Transverse colon (tissue), 4 donors: ENCODE data around the gene WDR91. TPM values are rescaled to one million over a fixed set of nuclear protein-coding genes. Genes with fewer than 3 reads are reported as not detected.
A peak's percentile ranks its signal among the peaks of the same experiment; 100 is the strongest.

Experiments used
- DNase-seq: peaks from one replicate; pipeline ENCODE4 v3.0.0-alpha.2; 2019
- H3K27ac ChIP-seq, 4 donors: fragments of 200-600 bp; sonication (generic); 2 replicates each; pipeline ENCODE4 v1.5.1; 2016 to 2018; ENCODE audit warnings: inconsistent platforms in 4 of 4
- H3K27me3 ChIP-seq: fragments of 200-600 bp; sonication (generic); 2 replicates; pipeline ENCODE4 v1.5.1; 2017; ENCODE audit warnings: inconsistent platforms
- H3K36me3 ChIP-seq, 4 donors: fragments of 200-600 bp; sonication (generic); 2 replicates each; pipeline ENCODE4 v1.5.1; 2017 to 2019; ENCODE audit warnings: inconsistent platforms in 4 of 4
- H3K4me1 ChIP-seq, 4 donors: fragments of 200-600 bp; sonication (generic); 2 replicates each; pipeline ENCODE4 v1.5.1; 2017 to 2020; ENCODE audit warnings: inconsistent platforms in 4 of 4
- H3K4me3 ChIP-seq, 4 donors: fragments of 200-600 bp; sonication (generic); 1 replicate in 1 of 4; 2 replicates in 3 of 4; pipeline versions ENCODE4 v1.5.1 to v1.6.1; 2017 to 2019; ENCODE audit warnings: inconsistent platforms in 4 of 4
- H3K9me3 ChIP-seq, 2 donors: fragments of 200-600 bp; sonication (generic); 2 replicates each; pipeline ENCODE4 v1.5.1; 2017 to 2019; ENCODE audit warnings: inconsistent platforms in 2 of 2
- CTCF ChIP-seq, 5 experiments: fragments of 200-600 bp in 3 of 5; fragments of 450-650 bp in 2 of 5; sonication (generic) in 3 of 5; IDR thresholded peaks; 1 replicate in 2 of 5; 2 replicates in 3 of 5; pipeline ENCODE4 v1.5.1; 2016 to 2017; ENCODE audit warnings: antibody characterized with exemption in 5 of 5, inconsistent platforms in 3 of 5, mild to moderate bottlenecking in 2 of 5, moderate library complexity in 1 of 5
- EP300 ChIP-seq: sonication (generic); formaldehyde crosslinking; IDR thresholded peaks from one replicate; pipeline ENCODE4 v1.6.1; 2017; ENCODE audit warnings: antibody characterized with exemption, low read depth
- POLR2A ChIP-seq: fragments of 450-650 bp; IDR thresholded peaks from one replicate; pipeline ENCODE4 v1.6.1; 2016; ENCODE audit warnings: antibody characterized with exemption, mild to moderate bottlenecking, moderate library complexity
- POLR2AphosphoS5 ChIP-seq, 3 donors: sonication (generic); formaldehyde crosslinking; IDR thresholded peaks; one replicate each; pipeline ENCODE4 v1.6.1; 2016; ENCODE audit warnings: antibody characterized with exemption in 3 of 3
- WGBS, 2 donors: methylation state at CpG; one replicate each; pipeline ENCODE4 v1.1.5; 2018; ENCODE audit warnings: low coverage in 1 of 2; 5-methylcytosine and 5-hydroxymethylcytosine counted together
- in situ Hi-C, 4 donors: fragments of 200-750 bp; cut with MboI; loops; one replicate each; pipeline versions ENCODE4 v1.15.0 to v1.15.1; 2017; ENCODE audit warnings: low sequenced_read_pairs in 3 of 4, low pct_ligation_motif_present in 1 of 4, low pct_unique_long_range_greater_than_20kb in 1 of 4
- intact Hi-C: fragments of 100-400 bp; cut with DNase I; formaldehyde crosslinking; loops from one replicate; pipeline ENCODE4 v1.15.1; 2023; ENCODE audit warnings: low total_unique reads
- total RNA-seq, 4 donors: library from RNA; depleted of rRNA; stranded (reverse); fragments of >200 nt; gene quantifications; one replicate each; pipeline ENCODE4 v1.1.0, GENCODE V29; 2016

Gene WDR91
- total RNA-seq, 4 donors from 2014 or later, result 6.7 to 19.9 (median 12.6) TPM

GRCh38 chr7:135165862-135166261 lies 45.5 kb downstream of the WDR91 start:
- TF ChIP-seq CTCF (IDR thresholded peaks at IDR 0.05) (no peak), POLR2A (no peak)
- DNase-seq, result no peak
- Histone ChIP-seq H3K36me3 (peaks cover 0 to 12% (median 0%) of the 10 kb centered on the region in 4 donors), H3K9me3 (no peaks in the 10 kb centered on the region), H3K27me3 (no peaks in the 10 kb centered on the region), H3K4me1 (peaks cover 13 to 41% (median 28%) of the 10 kb centered on the region in 4 donors), H3K4me3 (no peak overlapping the region), H3K27ac (peak overlapping the region in 3 of 4 donors; percentile 23 to 97 (median 24))
- in situ Hi-C loops, result loop anchor here in 3 of 4 donors (10.0 to 25.0 kb wide), 3 partner anchors 171 to 504 kb away; no protein-coding TSS in a partner anchor
- 72% methylated on average over 4 of the region's 4 CpGs; no CpG with 5 or more reads in 1 of the 2 donors for whole genome bisulfite sequencing, 2 donors
- intact Hi-C loops, result loop anchor here (10.0 kb wide), 1 partner anchor 481 kb away; no protein-coding TSS in a partner anchor

GRCh38 chr7:135164357-135165061 lies 46.8 kb downstream of the WDR91 start:
- intact Hi-C loops, result loop anchor here (10.0 kb wide), 1 partner anchor 480 kb away; no protein-coding TSS in a partner anchor
- TF ChIP-seq POLR2A (no peak), POLR2AphosphoS5 (IDR thresholded peaks at IDR 0.05) (no peak), EP300 (no peak), CTCF (IDR thresholded peaks at IDR 0.05) (no peak)
- WGBS, 2 donors, result 86% methylated on average over 18 of the region's 18 CpGs; no CpG with 5 or more reads in 1 of the 2 donors
- H3K36me3 ChIP-seq, result peaks cover 0 to 12% (median 0%) of the 10 kb centered on the region in 4 donors
- no peaks in the 10 kb centered on the region for H3K27me3 ChIP-seq
- H3K9me3 ChIP-seq, result no peaks in the 10 kb centered on the region
- peaks cover 23 to 50% (median 30%) of the 10 kb centered on the region in 4 donors for H3K4me1 ChIP-seq
- H3K4me3 ChIP-seq, result no peak overlapping the region
- in situ Hi-C loops, result loop anchor here in 3 of 4 donors (10.0 to 25.0 kb wide), 3 partner anchors 170 to 502 kb away; no protein-coding TSS in a partner anchor
- no peak overlapping the region for H3K27ac ChIP-seq
- DNase-seq, result no peak

- intact Hi-C loops, result loop anchor here (10.0 kb wide), 1 partner anchor 478 kb away; no protein-coding TSS in a partner anchor
- WGBS, 2 donors, result 98 to 100% methylated on average over 1 to 2 of the region's 2 CpGs
Observed at GRCh38 chr7:135162382-135163001, 48.8 kb downstream of the WDR91 start.

More at GRCh38 chr7:135162382-135163001, 48.8 kb downstream of the WDR91 start:
- peaks cover 0 to 12% (median 0%) of the 10 kb centered on the region in 4 donors for H3K36me3 ChIP-seq
- H3K9me3 ChIP-seq, result no peaks in the 10 kb centered on the region
- H3K27ac ChIP-seq, result no peak overlapping the region
- H3K4me1 ChIP-seq, result peaks cover 12 to 39% (median 18%) of the 10 kb centered on the region in 4 donors
- no peak overlapping the region for H3K4me3 ChIP-seq
- H3K27me3 ChIP-seq, result no peaks in the 10 kb centered on the region
- TF ChIP-seq EP300 (no peak), POLR2AphosphoS5 (IDR thresholded peaks at IDR 0.05) (no peak), POLR2A (no peak), CTCF (IDR thresholded peaks at IDR 0.05) (no peak)
- no peak for DNase-seq
- in situ Hi-C loops, result loop anchor here in 3 of 4 donors (10.0 to 25.0 kb wide), 3 partner anchors 168 to 500 kb away; no protein-coding TSS in a partner anchor
